HG03196 (cell line): Measurements from ENCODE around the gene VENTX.
A peak's percentile ranks its signal among the peaks of the same experiment; 100 is the strongest.
"Not testable (repeated sequence)": the region's sequence is repeated elsewhere in the genome, so short reads cannot be mapped to it uniquely, and the experiment has no call there.

Experiments
- ATAC-seq: cut with Tn5 transposase; IDR thresholded peaks from one replicate; pipeline ENCODE4 v1.9.1; 2021; ENCODE audit not compliant: unreplicated experiment

Gene VENTX

DNA sequence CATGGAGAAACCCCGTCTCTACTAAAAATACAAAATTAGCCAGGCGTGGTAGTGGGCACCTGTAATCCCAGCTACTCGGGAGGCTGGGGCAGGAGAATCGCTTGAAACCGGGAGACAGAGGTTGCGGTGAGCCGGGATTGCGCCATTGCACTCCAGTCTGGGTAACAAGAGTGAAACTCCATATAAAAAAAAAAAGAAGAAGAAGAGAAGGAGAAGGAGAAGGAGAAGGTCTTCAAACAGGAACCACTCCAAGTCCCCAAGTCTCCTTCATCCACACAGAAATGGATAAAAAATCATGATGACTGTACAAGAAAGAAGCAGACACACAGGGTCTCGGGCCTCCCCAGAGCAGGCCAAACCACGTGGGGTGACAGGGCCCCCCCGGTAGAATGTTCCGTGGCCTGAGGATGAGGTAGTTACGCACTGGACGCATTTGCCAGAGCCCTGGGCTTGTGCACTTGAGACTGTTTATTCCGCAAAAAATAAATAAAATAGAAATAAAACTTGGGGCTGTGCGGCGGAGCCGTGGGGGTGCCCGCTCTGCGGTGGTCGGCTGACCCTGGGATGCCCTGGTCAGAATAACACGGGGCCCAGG is 15.8 kb downstream of the VENTX start:
- ATAC-seq: no peak

DNA sequence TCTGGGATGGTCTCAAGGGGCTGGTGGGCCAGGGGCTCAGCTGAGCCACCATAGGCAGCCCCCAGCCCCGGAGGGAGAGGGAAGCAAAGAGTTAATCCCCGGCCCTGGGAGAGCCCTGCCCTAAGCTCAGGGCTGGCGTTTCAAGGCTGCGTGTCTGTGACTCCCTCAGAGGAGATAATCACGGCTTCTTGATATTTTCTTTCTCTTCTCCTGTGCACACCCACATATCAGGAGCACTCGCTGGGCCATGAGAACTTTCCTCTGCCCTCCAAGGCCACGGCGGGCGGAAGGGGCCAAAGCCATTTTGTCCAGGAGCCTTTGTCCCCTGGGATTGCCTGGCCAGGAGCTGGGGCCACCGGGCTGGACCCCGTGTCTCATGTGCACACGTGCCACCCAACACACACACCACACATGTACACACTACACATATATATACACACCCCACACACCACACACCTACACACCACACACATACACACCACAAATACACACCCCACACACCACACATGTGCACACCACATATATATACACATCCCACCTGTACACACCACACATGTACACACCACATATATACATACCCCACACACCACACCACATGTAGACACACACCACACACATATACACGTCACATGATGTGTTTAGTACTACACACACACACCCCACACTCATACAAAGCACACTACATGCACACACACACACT is 16.9 kb downstream of the VENTX start:
- no peak for ATAC-seq

DNA sequence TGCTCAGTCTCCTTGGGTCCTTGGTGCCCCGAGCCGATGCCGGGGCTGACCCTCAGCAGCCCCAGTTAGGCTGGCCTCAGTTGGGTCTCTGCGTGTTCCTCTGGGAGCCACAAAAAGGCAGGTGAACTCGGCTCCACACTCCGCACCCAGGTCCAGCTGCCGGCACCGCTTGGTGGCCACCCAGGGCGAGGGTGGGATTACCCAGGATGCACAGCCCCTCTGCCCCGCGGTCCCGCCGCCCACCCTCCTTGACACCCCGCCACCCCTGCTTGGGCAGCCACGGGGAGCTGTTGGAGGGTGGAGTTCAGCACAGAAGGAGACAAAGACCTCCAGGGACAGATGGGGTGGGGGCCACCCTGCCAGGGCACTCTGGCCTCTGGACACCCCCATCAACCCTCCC is 17.7 kb downstream of the VENTX start:
- ATAC-seq: no peak

DNA sequence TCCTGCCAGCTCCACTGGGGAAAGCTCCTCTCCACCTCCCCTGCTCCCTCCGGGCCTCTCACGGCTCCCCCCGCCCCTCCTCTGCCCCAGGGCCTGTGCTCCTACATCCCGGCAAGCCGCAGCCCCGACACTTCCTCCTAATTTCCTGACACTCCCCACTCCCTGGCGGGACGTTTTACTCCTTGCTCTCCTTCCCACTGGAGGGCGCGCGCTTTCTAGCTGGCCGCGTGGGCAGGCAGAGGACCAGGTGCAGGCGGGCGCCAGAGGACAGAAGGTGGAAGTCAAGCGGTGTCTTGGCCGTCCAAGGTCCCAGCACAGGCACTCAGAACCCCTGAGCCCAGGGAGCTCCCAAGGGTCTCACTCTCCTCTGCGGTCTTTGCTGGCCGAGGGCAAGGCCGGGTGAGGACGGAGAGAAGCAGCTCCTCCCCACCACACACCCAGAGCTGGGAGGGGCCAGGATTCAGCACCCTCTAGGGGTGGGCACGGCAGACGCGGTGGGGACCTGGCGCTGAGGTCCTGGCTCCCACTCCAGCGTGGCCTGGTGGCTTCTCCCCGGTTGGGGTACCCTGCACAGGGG is 19.9 kb downstream of the VENTX start:
- ATAC-seq: no peak

- no peak for ATAC-seq
Measured at GRCh38 chr10:133258066-133258817, 20.6 kb downstream of the VENTX start.

DNA sequence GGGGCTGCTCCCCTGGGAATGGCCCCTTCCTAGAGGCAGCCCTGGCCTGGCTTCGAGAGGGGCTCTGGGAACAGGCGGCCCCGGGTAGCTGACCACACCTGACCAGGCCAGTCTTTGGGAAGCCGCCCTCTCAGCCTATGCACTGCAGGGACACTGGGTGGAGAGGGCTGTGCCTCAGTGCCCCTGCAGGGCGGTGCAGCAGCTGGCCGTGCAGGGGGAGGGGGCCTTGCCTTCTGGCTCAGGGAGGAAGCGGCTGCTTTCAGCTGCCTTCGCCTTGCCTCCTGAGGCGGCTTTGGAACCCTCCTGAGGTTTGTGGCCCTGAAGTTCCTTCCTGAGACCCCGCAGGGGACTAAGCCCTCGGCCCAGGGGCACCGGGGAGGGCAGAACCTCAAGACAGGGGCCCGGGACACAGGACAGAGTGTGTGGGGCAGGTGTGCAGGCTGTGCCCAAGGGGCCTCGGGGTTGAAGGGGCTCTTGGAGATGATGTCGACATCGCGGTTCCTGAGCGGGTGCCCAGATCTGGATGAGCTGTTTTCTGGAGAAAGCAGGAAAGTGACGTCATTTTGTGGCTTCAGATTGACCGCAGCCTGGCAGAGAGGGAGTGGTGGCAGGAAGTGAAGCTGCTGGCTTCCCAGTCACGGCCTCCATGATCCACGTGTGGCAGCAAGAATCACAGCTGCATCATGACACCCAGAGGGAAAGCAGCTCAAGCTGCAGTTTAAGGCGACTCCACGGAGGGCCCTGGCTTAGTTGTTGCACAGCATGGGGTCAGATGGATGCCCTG is 21.4 kb downstream of the VENTX start:
- ATAC-seq: no peak

GRCh38 chr10:133259602-133259989 is 21.9 kb downstream of the VENTX start:
- ATAC-seq: no peak

DNA sequence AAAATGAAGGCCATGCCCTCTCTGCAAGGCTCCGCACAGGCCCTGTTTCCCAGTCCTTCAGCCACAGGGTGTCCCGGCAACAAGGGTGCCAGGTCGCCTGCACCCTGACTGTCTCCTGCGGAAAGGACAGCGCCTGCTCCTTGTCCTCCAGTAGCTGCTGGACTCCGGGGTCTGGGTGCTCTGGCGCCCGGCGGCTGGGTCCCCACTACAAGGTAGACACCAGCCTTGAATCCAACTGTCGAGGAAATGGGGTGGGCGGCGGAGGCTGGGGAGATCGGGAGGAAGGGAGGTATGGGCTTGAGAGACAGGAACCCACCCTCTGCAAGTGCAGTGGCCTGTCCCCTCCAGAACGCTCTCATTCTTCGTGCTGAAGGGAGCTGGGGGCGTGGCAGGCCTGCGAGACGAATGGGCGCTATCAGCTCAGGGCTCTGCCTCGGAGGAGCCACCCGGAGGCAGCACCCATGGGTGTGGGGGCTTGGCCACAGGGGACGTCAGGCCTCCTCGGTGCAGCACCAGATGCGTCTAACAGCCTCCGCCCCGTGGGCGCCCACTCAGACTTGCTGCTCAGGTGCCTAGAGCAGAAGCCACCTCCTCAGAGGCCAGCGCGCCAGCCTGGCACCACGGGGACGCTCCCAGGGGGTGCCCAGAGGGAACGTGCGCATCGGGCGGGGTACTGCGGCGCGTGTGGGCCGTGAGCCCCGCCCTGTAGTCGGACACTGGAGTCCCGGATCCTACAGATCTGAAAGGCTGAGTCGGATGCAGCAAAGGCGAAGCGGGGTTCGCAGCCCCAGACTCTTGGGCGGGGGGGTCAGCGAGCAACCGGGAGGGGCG is 23.5 kb downstream of the VENTX start:
- ATAC-seq: peak; percentile 43

DNA sequence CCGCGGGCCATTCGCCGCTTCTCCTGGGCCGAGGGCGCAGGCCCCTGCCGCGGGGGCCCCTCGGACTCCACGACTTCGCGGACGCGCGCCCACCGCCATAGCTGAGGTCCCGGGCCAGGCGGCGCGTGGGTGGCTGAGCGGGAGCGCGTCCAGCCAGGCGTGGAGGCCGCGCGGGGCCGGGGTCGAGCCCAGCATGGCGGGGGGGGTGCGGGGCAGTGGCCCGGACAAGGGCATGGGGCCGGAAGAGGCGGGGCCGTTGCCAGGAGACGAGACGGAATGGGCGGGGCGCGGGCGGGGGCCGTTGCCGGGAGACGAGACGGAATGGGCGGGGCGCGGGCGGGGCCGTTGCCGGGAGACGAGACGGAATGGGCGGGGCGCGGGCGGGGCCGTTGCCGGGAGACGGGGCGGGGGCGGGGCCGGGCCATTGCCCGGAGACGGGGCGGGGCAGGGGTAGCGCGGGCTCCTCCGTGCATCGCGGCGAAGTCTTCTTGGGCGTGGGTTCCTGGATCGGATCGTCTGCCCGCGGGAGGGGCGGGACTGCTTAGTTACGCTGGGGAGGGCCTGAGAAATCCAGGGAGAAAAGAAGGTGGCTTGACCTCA is 24.2 kb downstream of the VENTX start:
- ATAC-seq: peak; percentile 36

- no peak for ATAC-seq
Measured at GRCh38 chr10:133262696-133263095, 25.0 kb downstream of the VENTX start.

- ATAC-seq: no peak
Measured at GRCh38 chr10:133263674-133264073, 26.0 kb downstream of the VENTX start.

GRCh38 chr10:133264461-133264860 is 26.8 kb downstream of the VENTX start:
- no peak for ATAC-seq

DNA sequence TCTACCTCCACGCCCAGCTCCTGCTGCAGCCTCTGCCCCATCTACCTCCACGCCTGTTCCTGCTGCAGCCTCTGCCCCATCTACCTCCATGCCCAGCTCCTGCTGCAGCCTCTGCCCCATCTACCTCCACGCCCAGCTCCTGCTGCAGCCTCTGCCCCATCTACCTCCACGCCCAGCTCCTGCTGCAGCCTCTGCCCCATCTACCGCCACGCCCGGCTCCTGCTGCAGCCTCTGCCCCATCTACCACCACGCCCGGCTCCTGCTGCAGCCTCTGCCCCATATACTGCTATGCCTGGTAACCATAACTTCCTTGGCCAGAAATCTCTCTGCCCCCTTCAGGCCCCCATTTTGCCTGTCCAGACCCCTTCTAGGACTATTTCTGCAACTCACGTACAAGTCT is 27.4 kb downstream of the VENTX start:
- ATAC-seq: not testable (repeated sequence)

DNA sequence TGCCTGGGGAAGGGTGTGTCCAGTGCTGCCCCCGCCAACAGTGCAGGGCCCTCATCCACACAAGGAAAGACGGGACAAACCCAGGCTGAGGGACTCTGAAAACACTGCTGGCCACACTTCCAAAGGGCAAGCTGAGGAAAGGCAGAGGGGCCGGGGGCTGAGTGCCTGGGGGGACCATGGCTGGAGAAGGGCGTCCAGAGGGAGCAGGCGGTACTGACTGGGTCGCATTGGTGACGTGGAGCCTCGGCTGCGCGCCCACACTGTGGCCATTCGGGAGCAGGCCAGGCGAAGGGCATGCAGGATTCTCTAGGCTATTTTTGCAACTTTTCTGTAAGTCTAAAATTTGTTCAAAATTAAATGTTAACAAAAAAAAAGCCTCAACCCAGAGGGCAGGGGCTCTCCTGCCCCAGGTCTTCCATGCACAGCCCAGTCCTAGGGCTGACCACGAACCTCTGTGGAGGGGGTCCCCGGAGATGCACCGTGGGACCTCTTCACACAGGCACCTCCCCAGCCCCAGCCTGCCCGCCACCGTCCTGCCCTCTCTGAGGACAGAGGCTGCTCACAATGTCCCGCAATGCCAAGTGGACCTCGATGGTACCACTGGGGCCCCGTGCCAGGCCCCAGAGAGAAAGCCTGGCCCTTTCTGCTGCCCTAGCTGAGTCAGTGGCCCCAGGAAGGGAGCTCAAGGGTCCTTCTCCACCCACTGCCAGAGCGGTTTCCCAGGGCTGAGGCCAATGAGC is 28.6 kb downstream of the VENTX start:
- ATAC-seq: no peak

DNA sequence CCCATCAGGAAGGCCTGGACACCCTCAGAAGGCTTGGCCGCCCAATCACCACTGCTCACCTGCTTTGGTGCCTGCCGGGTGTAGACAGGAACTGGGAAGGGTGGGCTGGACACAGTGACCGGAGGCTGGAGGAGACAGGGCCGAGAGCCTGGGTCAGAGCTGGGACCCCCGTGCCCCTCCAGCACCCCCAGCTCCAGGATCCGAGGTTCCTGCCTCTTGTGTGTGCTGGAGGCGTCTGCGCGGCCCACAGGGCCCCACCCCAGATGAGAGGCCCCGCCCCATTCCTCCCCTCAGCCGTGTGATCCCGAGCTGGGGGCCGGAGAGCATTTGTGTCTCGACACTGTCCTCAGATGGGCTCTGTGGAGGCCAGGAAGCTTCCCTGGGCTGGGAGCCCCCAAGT is 29.6 kb downstream of the VENTX start:
- no peak for ATAC-seq

DNA sequence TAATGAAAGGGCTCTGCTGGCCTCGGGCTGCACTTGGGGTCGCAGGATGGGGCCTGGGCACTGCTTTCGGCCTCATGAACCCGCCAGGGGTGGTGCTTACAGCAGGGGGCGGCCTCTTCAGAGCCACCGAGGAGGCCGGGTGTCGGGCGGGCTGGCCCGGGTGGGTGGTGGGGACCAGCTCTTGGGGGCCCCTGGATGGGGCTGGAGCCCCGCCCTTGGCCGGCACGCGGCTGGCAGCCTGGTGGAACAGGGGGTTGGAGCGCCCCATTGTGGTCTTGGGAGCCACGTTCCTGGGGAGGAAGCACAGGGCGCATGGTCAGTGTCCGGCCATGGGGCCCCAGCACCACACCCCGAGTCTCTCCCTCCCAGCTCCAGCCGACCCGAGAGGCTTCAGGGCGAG is 30.2 kb downstream of the VENTX start:
- ATAC-seq: no peak

DNA sequence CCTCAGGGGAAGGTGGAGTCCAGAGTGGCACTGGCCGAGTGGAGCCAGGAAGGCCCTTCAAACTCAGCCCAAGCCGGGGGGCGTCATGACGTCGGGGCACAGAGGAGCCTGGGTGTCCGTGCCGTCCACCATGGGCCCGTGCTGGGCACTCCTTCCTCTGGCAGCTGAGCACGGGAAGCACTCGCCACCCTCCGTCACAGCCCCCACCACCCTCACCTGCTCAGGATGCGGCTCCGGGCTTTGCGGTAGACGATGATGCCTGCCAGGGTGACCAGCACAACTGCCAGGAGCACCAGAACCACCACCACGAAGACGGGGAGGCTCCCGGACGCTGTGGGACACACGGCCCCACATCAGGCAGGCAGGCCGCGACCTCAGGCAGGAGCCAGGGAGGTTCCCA is 30.9 kb downstream of the VENTX start:
- ATAC-seq: no peak

DNA sequence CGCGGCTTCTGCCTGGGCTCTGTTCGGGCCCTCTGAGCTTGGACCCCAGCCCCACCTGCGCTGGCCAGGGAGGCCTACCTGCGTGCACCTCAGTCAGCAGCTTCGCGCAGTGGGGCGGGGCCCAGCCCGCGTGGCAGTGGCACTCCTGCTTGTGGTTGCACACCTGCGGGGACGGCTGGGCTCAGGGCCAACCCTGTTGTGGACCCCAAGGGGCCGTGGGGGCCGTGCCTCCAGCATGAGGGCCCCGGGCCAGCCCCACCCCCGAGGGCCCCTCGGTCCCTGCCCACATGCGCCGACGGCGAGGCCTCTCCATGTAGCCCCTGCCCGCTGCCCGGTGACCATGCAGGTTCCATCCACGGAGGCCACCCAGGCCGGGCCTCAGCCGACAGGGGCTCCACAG is 31.7 kb downstream of the VENTX start:
- ATAC-seq: no peak

DNA sequence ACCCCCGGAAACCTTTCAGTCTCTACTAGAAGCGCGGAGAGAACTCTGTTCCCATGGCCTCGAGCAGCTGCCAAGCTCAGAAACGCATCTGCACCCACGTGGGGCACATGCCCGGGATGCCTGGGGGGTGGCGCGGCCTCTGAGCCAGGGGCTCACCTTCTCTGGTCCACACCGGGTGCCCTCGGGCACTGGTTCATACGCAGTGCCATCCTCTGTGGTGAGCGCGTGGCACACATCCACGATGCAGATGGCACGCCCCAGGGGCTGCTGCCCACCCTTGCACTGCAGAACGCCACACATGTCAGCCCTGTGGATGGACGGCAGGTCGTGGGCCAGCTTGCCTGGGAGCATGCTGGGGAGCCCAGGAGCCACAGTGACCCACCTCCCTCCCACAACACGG is 32.5 kb downstream of the VENTX start:
- no peak for ATAC-seq
